ENCODE measurements around the gene ABI2.

Gene ABI2

GRCh38 chr2:203442463-203442862 is 114.3 kb downstream of the ABI2 start:
- Histone ChIP-seq H3K9me3 (ENCODE audit: control insufficient read depth, insufficient read depth, low read depth, low read length) (no peaks in the 10 kb centered on the region), H3K4me1 (ENCODE audit: control insufficient read depth, insufficient read depth, low read length) (no peaks in the 10 kb centered on the region), H3K4me3 (ENCODE audit: low read depth, low read length) (no peak overlapping the region), H3K27ac (ENCODE audit: extremely low read depth, low read depth, low read length) (no peak overlapping the region), H3K36me3 (ENCODE audit: control insufficient read depth in 2 of 2, insufficient read depth in 1 of 2, low read length in 2 of 2) (peaks cover 0 to 58% of the 10 kb centered on the region in 2 experiments; a peak in 2 of 3 replicates)
- ChIA-PET CTCF (interaction anchor here (0.7 kb wide), 1 partner anchor 25 kb away, joined by 4 read pairs; no protein-coding TSS in a partner anchor), POLR2A (no interaction called here)
- TF ChIP-seq ZNF580 (tag by site-specific recombination; IDR thresholded peaks at IDR 0.05) (no peak), ZBTB11 (tag by site-specific recombination; conservative IDR thresholded peaks at IDR 0.05; ENCODE audit: low read depth) (no peak)

- Histone ChIP-seq H3K4me1 (ENCODE audit: control insufficient read depth, insufficient read depth, low read length) (no peaks in the 10 kb centered on the region), H3K4me3 (ENCODE audit: low read depth, low read length) (no peak overlapping the region), H3K27ac (ENCODE audit: extremely low read depth, low read depth, low read length) (no peak overlapping the region), H3K9me3 (ENCODE audit: control insufficient read depth, insufficient read depth, low read depth, low read length) (no peaks in the 10 kb centered on the region), H3K36me3 (ENCODE audit: control insufficient read depth in 2 of 2, insufficient read depth in 1 of 2, low read length in 2 of 2) (peaks cover 0 to 49% of the 10 kb centered on the region in 2 experiments)
- CTCF ChIA-PET, result interaction anchor here (0.5 to 0.7 kb wide), 5 partner anchors 26 to 433 kb away, joined by 3 to 5 read pairs (median 3); no protein-coding TSS in a partner anchor
- POLR2A ChIA-PET, result interaction anchor here (0.7 kb wide), 1 partner anchor 158 kb away, joined by 4 read pairs; no protein-coding TSS in a partner anchor
- TF ChIP-seq HOXD13 (CRISPR knock-in tag; IDR thresholded peaks at IDR 0.05; ENCODE audit: borderline replicate concordance), result no peak
- no peak for TF ChIP-seq ZNF10 (tag by site-specific recombination; IDR thresholded peaks at IDR 0.05)
- no peak for TF ChIP-seq ZBTB1 (tag by site-specific recombination; IDR thresholded peaks at IDR 0.05)
- no peak for TF ChIP-seq ZBTB10 (tag by site-specific recombination; IDR thresholded peaks at IDR 0.05)
- no peak for TF ChIP-seq ZNF202 (tag by site-specific recombination; IDR thresholded peaks at IDR 0.05; ENCODE audit: borderline replicate concordance)
- no peak for TF ChIP-seq ZNF473 (tag by site-specific recombination; IDR thresholded peaks at IDR 0.05)
- no peak for TF ChIP-seq RBAK (tag by site-specific recombination; IDR thresholded peaks at IDR 0.05)
- no peak for TF ChIP-seq ZNF184 (tag by site-specific recombination; IDR thresholded peaks at IDR 0.05)
- no peak for TF ChIP-seq ZNF398 (tag by site-specific recombination; IDR thresholded peaks at IDR 0.05)
- no peak for TF ChIP-seq ZNF510 (tag by site-specific recombination; IDR thresholded peaks at IDR 0.05; ENCODE audit: insufficient replicate concordance)
Observed at GRCh38 chr2:203444738-203445137, 116.5 kb downstream of the ABI2 start.

- Histone ChIP-seq H3K36me3 (ENCODE audit: control insufficient read depth in 2 of 2, insufficient read depth in 1 of 2, low read length in 2 of 2) (peaks cover 0 to 51% of the 10 kb centered on the region in 2 experiments), H3K4me3 (ENCODE audit: low read depth, low read length) (no peak overlapping the region), H3K27ac (ENCODE audit: extremely low read depth, low read depth, low read length) (no peak overlapping the region), H3K4me1 (ENCODE audit: control insufficient read depth, insufficient read depth, low read length) (no peaks in the 10 kb centered on the region), H3K9me3 (ENCODE audit: control insufficient read depth, insufficient read depth, low read depth, low read length) (no peaks in the 10 kb centered on the region)
- ChIA-PET CTCF (interaction anchor here (0.6 kb wide), 1 partner anchor 139 kb away, joined by 3 read pairs; no protein-coding TSS in a partner anchor), POLR2A (no interaction called here)
- TF ChIP-seq OVOL3 (tag by site-specific recombination; IDR thresholded peaks at IDR 0.05) (no peak), ZBTB17 (tag by site-specific recombination; IDR thresholded peaks at IDR 0.05) (no peak), KLF1 (tag by site-specific recombination; IDR thresholded peaks at IDR 0.05) (no peak), ZNF239 (tag by site-specific recombination; IDR thresholded peaks at IDR 0.05) (no peak), ZNF518A (tag by site-specific recombination; conservative IDR thresholded peaks at IDR 0.05; ENCODE audit: low read depth) (no peak), ZNF202 (tag by site-specific recombination; IDR thresholded peaks at IDR 0.05; ENCODE audit: borderline replicate concordance) (no peak), ZNF133 (tag by site-specific recombination; IDR thresholded peaks at IDR 0.05) (no peak)
Observed at GRCh38 chr2:203446071-203446481, 117.9 kb downstream of the ABI2 start.
